ENCODE data around the gene ZBTB43.

Gene ZBTB43

GRCh38 chr9:126859111-126859510, 54.3 kb downstream of the ZBTB43 start:
- DNase-seq (ENCODE audit: low spot score), result no peak

GRCh38 chr9:126860077-126860756, 55.4 kb downstream of the ZBTB43 start, which contains the start of gene ZBTB34:
ZBTB34 (plus strand) TSS chr9:126860639; CDS start chr9:126879400, 18,761 bp downstream.
- DNase-seq (ENCODE audit: low spot score), result peak; percentile 69

GRCh38 chr9:126860757-126861466, 56.1 kb downstream of the ZBTB43 start:
- no peak for DNase-seq (ENCODE audit: low spot score)

GRCh38 chr9:126861707-126862103, 56.9 kb downstream of the ZBTB43 start:
- DNase-seq (ENCODE audit: low spot score), result no peak

- no peak for DNase-seq (ENCODE audit: low spot score)
Observed at GRCh38 chr9:126862104-126862761, 57.4 kb downstream of the ZBTB43 start.

GRCh38 chr9:126864771-126865170, 59.9 kb downstream of the ZBTB43 start:
- no peak for DNase-seq (ENCODE audit: low spot score)

- DNase-seq (ENCODE audit: low spot score), result no peak
Observed at GRCh38 chr9:126869368-126869767, 64.5 kb downstream of the ZBTB43 start.

GRCh38 chr9:126872516-126872915, 67.7 kb downstream of the ZBTB43 start:
- no peak for DNase-seq (ENCODE audit: low spot score)

GRCh38 chr9:126874546-126875314, 69.9 kb downstream of the ZBTB43 start:
- DNase-seq (ENCODE audit: low spot score), result no peak

GRCh38 chr9:126875756-126876510, 71.1 kb downstream of the ZBTB43 start:
- DNase-seq (ENCODE audit: low spot score), result no peak

- DNase-seq (ENCODE audit: low spot score), result no peak
Observed at GRCh38 chr9:126876531-126876930, 71.7 kb downstream of the ZBTB43 start.

- no peak for DNase-seq (ENCODE audit: low spot score)
Observed at GRCh38 chr9:126877418-126877817, 72.6 kb downstream of the ZBTB43 start.

- DNase-seq (ENCODE audit: low spot score), result no peak
Observed at GRCh38 chr9:126879288-126879687, 74.4 kb downstream of the ZBTB43 start.

GRCh38 chr9:126880226-126880946, 75.5 kb downstream of the ZBTB43 start:
- no peak for DNase-seq (ENCODE audit: low spot score)

GRCh38 chr9:126880947-126881332, 76.1 kb downstream of the ZBTB43 start:
- DNase-seq (ENCODE audit: low spot score), result no peak

- DNase-seq (ENCODE audit: low spot score), result no peak
Observed at GRCh38 chr9:126882746-126883145, 77.9 kb downstream of the ZBTB43 start.

GRCh38 chr9:126883636-126884035, 78.8 kb downstream of the ZBTB43 start:
- no peak for DNase-seq (ENCODE audit: low spot score)

- no peak for DNase-seq (ENCODE audit: low spot score)
Observed at GRCh38 chr9:126885131-126885641, 80.3 kb downstream of the ZBTB43 start.

- no peak for DNase-seq (ENCODE audit: low spot score)
Observed at GRCh38 chr9:126886034-126886822, 81.4 kb downstream of the ZBTB43 start.

GRCh38 chr9:126886897-126887296, 82.1 kb downstream of the ZBTB43 start:
- no peak for DNase-seq (ENCODE audit: low spot score)
